Gastroesophageal sphincter (tissue), 4 donors: ENCODE measurements around the gene SLC39A11. TPM values are rescaled to one million over a fixed set of nuclear protein-coding genes. Genes with fewer than 3 reads are reported as not detected.

Experiments
- ATAC-seq: fragments of 150-250 bp; one replicate; pipeline ENCODE4 v1.9.1; 2016; ENCODE audit warnings: mild to moderate bottlenecking, moderate library complexity
- H3K27ac ChIP-seq, 4 donors: fragments of 200-600 bp; sonication (generic) in 3 of 4; 1 replicate in 3 of 4; 2 replicates in 1 of 4; pipeline ENCODE4 v1.5.1; 2016 to 2019
- H3K27me3 ChIP-seq: fragments of 200-600 bp; sonication (generic); one replicate; pipeline ENCODE4 v1.5.1; 2019
- H3K36me3 ChIP-seq, 2 donors: fragments of 200-600 bp; sonication (generic); one replicate each; pipeline ENCODE4 v1.5.1; 2019; ENCODE audit warnings: control low read depth in 1 of 2
- H3K4me1 ChIP-seq, 3 donors: fragments of 200-600 bp; sonication (generic); 1 replicate in 2 of 3; 2 replicates in 1 of 3; pipeline ENCODE4 v1.5.1; 2016 to 2019; ENCODE audit warnings: control low read depth in 2 of 3
- H3K4me3 ChIP-seq, 2 donors: fragments of 200-600 bp; sonication (generic); one replicate each; pipeline ENCODE4 v1.5.1; 2019; ENCODE audit warnings: mild to moderate bottlenecking in 1 of 2, moderate library complexity in 1 of 2
- H3K9me3 ChIP-seq, 3 donors: fragments of 200-600 bp; sonication (generic); one replicate each; pipeline ENCODE4 v1.5.1; 2017 to 2019; ENCODE audit warnings: control low read depth in 2 of 3
- EP300 ChIP-seq: sonication (generic); formaldehyde crosslinking; IDR thresholded peaks from one replicate; pipeline ENCODE4 v1.6.1; 2017; ENCODE audit warnings: antibody characterized with exemption, mild to moderate bottlenecking
- POLR2A ChIP-seq, 2 donors: fragments of 450-650 bp; IDR thresholded peaks; one replicate each; pipeline ENCODE4 v1.6.1; 2017; ENCODE audit warnings: antibody characterized with exemption in 2 of 2, mild to moderate bottlenecking in 2 of 2, moderate library complexity in 1 of 2
- POLR2AphosphoS5 ChIP-seq: sonication (generic); formaldehyde crosslinking; IDR thresholded peaks from one replicate; pipeline ENCODE4 v1.6.1; 2017; ENCODE audit warnings: antibody characterized with exemption
- WGBS, 2 donors: methylation state at CpG; one replicate each; pipeline ENCODE4 v1.1.5; 2018; ENCODE audit warnings: low coverage in 1 of 2; 5-methylcytosine and 5-hydroxymethylcytosine counted together
- total RNA-seq, 4 donors: library from RNA; depleted of rRNA; stranded (reverse); fragments of >200 nt; gene quantifications; one replicate each; pipeline ENCODE4 v1.1.0, GENCODE V29; 2016
- TF ChIP-seq, protein P1 (sequence below), 4 experiments: fragments of 200-600 bp in 2 of 4; fragments of 450-650 bp in 2 of 4; sonication (generic) in 1 of 4; IDR thresholded peaks; one replicate each; pipeline ENCODE4 v1.5.1; 2017 to 2019; ENCODE audit warnings: antibody characterized with exemption in 4 of 4, mild to moderate bottlenecking in 2 of 4, moderate library complexity in 2 of 4

SLC39A11 gene
- total RNA-seq, 4 donors from 2014 or later: 11.6 to 16.8 (median 14.5) TPM

DNA sequence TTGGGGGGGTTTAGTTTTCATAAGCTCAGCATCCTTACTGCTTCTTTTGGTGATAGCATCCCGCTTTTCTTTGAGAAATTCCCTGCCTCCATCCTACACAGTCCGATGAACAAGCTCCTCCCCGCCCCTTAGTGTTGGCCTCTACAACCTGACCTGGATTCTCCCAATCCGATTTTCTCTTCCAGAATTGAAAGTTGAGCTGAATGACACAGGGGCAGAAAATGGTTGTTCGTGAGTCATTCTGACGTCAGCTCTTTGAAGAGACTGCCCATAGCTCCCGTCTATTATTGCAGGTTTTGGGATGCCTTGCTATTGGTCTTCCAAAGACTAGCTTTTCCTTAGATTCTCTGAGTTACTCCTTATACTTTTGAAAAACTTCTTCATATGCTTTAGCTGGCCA, 279.7 kb downstream of the SLC39A11 start:
- H3K27me3 ChIP-seq: no peaks in the 10 kb centered on the region
- peaks cover 0 to 45% of the 10 kb centered on the region in 2 donors for H3K36me3 ChIP-seq
- H3K27ac ChIP-seq: no peak overlapping the region
- H3K4me1 ChIP-seq: no peaks in the 10 kb centered on the region
- H3K4me3 ChIP-seq: no peak overlapping the region
- H3K9me3 ChIP-seq: peaks cover 0 to 15% (median 0%) of the 10 kb centered on the region in 3 donors
- TF ChIP-seq, protein P1, sequence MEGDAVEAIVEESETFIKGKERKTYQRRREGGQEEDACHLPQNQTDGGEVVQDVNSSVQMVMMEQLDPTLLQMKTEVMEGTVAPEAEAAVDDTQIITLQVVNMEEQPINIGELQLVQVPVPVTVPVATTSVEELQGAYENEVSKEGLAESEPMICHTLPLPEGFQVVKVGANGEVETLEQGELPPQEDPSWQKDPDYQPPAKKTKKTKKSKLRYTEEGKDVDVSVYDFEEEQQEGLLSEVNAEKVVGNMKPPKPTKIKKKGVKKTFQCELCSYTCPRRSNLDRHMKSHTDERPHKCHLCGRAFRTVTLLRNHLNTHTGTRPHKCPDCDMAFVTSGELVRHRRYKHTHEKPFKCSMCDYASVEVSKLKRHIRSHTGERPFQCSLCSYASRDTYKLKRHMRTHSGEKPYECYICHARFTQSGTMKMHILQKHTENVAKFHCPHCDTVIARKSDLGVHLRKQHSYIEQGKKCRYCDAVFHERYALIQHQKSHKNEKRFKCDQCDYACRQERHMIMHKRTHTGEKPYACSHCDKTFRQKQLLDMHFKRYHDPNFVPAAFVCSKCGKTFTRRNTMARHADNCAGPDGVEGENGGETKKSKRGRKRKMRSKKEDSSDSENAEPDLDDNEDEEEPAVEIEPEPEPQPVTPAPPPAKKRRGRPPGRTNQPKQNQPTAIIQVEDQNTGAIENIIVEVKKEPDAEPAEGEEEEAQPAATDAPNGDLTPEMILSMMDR (IDR thresholded peaks at IDR 0.05): no peak
- TF ChIP-seq EP300 (no peak), POLR2A (IDR thresholded peaks at IDR 0.05) (no peak), POLR2AphosphoS5 (no peak)
- no peak for ATAC-seq
- WGBS, 2 donors: 79 to 96% methylated on average over 4 to 7 of the region's 7 CpGs

- peaks cover 0 to 15% (median 0%) of the 10 kb centered on the region in 3 donors for H3K9me3 ChIP-seq
- TF ChIP-seq POLR2AphosphoS5 (no peak), POLR2A (IDR thresholded peaks at IDR 0.05) (no peak), EP300 (no peak)
- TF ChIP-seq, protein P1 (IDR thresholded peaks at IDR 0.05): no peak
- ATAC-seq: no peak
- H3K4me1 ChIP-seq: no peaks in the 10 kb centered on the region
- no peaks in the 10 kb centered on the region for H3K27me3 ChIP-seq
- no peak overlapping the region for H3K27ac ChIP-seq
- peaks cover 0 to 38% of the 10 kb centered on the region in 2 donors for H3K36me3 ChIP-seq
- 64 to 84% methylated on average over 1 to 3 of the region's 3 CpGs for WGBS, 2 donors
- H3K4me3 ChIP-seq: no peak overlapping the region
Measured at GRCh38 chr17:72811976-72812687, 280.4 kb downstream of the SLC39A11 start.

DNA sequence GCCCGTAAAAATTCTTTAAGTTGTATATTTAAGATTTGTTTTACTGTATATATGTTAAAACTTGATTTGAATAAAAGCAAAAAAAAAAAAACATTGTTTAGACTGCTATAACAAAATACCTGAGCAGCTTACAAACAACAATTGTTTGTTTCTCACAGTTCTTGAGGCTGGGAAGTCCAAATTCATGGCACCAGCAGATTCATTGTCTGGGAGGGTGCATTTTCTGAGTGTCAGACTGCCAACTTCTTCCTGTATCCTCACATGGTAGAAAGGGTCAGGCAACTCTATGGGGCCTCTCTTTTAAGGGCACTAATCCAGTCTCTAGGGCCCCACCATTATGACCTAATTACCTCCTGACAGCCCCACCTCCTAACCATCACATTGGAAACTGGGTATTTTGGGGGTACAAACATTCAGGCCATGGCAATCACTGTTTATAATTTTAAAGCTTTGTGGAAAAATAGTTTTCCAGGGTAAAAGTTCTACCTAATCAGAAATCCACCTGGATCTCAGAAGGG, 281.4 kb downstream of the SLC39A11 start:
- no peak overlapping the region for H3K27ac ChIP-seq
- no peaks in the 10 kb centered on the region for H3K4me1 ChIP-seq
- no peaks in the 10 kb centered on the region for H3K27me3 ChIP-seq
- TF ChIP-seq POLR2AphosphoS5 (no peak), POLR2A (IDR thresholded peaks at IDR 0.05) (no peak), EP300 (no peak)
- TF ChIP-seq, protein P1 (IDR thresholded peaks at IDR 0.05): no peak
- ATAC-seq: no peak
- H3K4me3 ChIP-seq: no peak overlapping the region
- 91% methylated on average over 1 of the region's 1 CpG; no CpG with 5 or more reads in 1 of the 2 donors for WGBS, 2 donors
- peaks cover 0 to 15% (median 0%) of the 10 kb centered on the region in 3 donors for H3K9me3 ChIP-seq
- peaks cover 0 to 29% of the 10 kb centered on the region in 2 donors for H3K36me3 ChIP-seq

- WGBS, 2 donors: 53 to 89% methylated on average over 3 to 5 of the region's 5 CpGs
- H3K9me3 ChIP-seq: peaks cover 0 to 17% (median 0%) of the 10 kb centered on the region in 3 donors
- H3K4me1 ChIP-seq: no peaks in the 10 kb centered on the region
Measured at GRCh38 chr17:72806011-72806410, 286.5 kb downstream of the SLC39A11 start.

More at GRCh38 chr17:72806011-72806410, 286.5 kb downstream of the SLC39A11 start:
- H3K36me3 ChIP-seq: peaks cover 0 to 15% of the 10 kb centered on the region in 2 donors
- H3K4me3 ChIP-seq: no peak overlapping the region
- H3K27me3 ChIP-seq: no peaks in the 10 kb centered on the region
- no peak for TF ChIP-seq POLR2A (IDR thresholded peaks at IDR 0.05)
- TF ChIP-seq POLR2AphosphoS5: no peak
- no peak for TF ChIP-seq EP300
- TF ChIP-seq, protein P1 (IDR thresholded peaks at IDR 0.05): no peak
- no peak for ATAC-seq
- no peak overlapping the region for H3K27ac ChIP-seq
